GM19043 (cell line): Measurements from ENCODE around the gene RASD2.

ENCODE experiments used
- ATAC-seq: cut with Tn5 transposase; IDR thresholded peaks from one replicate; pipeline ENCODE4 v1.9.1; 2021; ENCODE audit warnings: low read depth; ENCODE audit not compliant: unreplicated experiment

The RASD2 gene

DNA sequence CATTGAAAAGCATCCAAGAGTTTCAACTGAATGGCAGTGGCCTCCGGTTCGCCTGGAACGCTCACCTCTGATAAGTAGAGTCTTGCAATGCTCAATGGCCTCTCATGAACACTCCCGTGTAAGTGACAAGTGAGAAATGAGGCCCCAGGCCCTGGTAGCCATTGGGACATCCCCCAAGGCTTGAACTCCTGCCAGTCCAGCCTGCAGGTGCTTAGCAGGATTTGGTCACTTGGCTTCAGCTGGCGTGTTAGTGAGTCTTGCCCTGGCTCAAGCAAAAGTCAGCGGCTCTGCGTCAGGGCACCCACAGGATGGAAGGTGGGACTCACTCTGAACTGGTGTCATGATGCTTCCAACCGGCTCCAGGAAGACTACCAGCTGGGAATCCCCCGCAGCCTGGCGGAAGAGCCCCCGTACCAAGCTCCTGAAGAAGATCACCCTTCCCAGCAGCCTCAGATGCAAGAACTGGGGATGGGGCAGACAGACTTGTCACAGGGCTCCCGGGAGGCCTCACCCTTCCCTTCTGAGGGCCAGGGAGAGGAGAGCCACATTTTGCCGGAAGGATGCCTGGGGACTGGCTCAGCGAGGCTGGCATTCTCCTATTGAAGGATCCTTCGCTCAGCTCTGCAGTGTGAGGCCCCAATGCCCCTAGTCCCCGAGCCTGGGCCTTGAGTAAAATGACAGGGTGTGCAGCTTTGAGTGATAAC is 57.2 kb downstream of the RASD2 start:
- no peak for ATAC-seq

DNA sequence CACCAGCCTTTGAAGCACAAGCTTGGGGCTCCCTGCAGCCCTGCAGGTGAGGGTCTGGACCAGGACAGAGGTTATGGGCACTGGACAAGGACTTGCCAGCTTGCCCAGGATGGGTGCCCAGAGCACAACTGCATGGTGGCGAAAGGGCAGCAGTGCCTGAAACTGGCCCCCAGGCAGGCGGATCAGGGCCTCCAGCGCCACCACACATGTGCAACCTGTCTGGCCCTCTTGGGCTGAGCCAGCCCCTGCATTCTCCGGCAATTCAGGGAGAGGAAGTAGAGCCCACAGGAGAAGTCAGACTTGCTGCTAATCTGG is 57.7 kb downstream of the RASD2 start:
- ATAC-seq: no peak

DNA sequence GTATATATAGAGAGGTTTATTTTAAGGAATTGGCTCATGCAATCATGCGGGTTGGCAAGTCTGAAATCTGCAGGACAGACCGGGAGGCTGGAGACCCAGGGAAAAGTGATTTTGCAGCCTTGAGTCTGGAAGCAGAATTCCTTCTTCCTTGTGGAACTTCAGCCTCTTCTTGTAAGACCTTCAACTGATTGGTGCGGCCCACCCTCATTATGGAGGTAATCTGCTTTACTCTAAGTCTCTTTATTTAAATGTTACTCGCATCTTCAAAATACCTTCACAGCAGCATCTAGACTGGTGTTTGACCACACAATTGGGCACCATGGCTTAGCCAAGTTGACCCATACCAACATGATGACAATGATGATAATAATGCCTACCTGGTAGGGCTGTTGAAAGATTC is 58.7 kb downstream of the RASD2 start:
- ATAC-seq: no peak

DNA sequence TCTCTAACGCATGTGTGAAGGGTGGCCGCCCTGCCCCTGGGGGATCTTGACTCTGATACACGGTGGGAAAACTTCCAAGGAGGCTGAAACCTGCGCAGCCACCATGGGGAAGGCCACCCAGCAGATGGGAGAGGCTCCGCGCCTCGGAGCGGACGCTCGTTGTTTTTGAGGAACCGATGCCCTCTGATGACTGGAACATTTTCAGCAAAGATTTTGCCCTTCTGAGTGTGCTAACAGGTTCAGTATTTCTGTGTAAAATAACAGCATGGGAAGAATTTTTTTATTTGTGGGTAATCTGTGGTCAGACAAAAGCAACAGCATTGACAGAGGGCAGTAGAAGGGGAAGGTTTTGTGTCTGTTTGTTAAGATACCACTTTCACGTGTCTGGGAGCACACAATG is 59.8 kb downstream of the RASD2 start:
- ATAC-seq: no peak

DNA sequence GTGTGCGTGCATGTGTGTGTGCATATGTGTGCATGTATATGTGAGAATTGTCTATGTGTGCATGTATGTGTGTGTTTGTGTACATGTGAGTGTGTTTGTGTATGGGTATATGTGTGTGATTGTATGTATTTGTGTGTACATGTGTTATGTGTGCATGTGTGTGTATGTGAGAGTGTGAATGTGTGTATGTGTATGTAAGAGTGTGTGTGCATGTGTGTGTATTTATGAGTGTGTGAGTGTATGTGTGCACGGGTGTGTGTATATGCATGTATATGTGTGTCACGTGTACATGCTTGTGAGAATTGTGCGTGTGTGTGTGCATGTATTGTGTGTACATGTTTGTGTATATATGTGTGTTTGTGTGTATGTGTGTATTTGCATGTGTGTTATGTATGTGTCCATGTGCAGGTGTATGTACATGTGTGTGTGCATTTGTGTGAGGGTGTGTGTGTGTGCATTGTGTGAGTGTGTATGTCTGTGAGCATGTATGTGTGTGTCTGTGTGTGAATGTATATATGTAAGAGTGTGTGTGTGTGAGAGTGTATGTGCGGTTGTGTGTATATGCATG is 60.5 kb downstream of the RASD2 start:
- no peak for ATAC-seq

DNA sequence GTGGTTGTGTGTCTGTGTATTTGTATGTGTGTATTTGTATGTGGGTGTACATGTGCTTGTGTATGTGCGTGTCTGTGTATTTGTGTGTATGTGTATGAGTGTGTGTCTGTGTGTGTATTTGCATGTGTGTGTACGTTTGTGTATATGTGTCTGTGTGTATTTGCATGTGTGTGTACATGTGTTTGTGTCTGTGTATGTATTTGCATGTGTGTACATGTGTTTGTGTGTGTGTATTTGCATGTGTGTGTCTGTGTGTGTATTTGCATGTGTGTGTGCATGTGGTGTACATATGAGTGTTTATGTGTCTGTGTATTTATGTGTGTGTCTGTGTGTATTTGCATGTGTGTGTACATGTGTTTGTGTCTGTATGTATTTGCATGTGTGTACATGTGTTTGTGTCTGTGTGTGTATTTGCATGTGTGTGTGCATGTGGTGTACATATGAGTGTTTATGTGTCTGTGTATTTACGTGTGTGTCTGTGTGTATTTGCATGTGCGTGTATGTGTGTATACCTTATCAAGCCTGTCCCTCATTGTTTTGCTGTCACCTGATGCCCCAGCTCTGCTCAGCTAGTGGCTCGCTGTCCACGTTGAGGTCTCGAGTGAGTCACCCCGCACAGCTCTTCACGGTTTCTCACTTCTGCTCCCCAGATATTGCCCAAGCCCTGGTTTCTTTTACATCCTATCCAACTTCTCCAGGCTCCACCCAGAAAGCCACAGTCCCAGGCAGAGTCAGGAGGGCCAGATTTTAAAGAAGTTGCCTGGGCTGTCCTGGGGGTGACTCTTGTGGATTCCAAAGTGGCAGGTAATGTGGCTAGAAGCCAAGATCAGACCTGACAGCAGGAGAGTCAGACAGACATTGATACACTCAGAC is 61.3 kb downstream of the RASD2 start:
- no peak for ATAC-seq
